Measurements from ENCODE around the gene HDAC3. TPM values are rescaled to one million over a fixed set of nuclear protein-coding genes. Genes with fewer than 3 reads are reported as not detected.

HDAC3 gene
- total RNA-seq, 1 donor from 2014 or later: 55.2 TPM

DNA sequence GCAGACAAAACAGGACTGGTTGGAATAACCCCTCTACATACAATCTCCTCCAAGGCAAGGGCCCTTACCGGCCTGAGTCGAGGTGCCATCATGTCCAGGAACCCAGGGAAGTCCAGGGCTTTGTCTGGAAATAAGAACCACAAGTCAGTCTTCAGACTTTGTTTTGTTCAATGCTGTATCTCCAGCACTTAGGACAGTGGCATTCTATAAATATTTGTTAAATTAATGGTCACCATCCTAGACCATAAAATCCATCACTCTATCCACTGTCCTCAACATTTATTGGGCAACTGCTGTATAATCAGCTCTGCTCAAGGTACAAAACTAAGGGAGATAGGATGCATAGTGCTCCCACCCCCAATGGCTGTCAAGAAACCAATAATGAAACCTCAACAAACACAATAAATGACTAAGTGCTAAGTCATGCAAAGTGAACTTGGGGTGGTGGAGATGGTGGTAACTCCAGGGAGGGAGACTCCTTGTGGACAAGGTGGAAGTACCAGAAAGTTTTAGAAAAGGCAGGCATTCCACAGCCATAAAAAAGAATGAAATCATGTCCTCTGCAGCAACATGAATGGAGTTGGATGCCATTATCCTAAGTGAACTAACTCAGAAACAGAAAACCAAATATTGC, 5.1 kb upstream of the HDAC3 start:
- DNase-seq (ENCODE audit: low read depth): peak; percentile 73
- TF ChIP-seq, protein P1, sequence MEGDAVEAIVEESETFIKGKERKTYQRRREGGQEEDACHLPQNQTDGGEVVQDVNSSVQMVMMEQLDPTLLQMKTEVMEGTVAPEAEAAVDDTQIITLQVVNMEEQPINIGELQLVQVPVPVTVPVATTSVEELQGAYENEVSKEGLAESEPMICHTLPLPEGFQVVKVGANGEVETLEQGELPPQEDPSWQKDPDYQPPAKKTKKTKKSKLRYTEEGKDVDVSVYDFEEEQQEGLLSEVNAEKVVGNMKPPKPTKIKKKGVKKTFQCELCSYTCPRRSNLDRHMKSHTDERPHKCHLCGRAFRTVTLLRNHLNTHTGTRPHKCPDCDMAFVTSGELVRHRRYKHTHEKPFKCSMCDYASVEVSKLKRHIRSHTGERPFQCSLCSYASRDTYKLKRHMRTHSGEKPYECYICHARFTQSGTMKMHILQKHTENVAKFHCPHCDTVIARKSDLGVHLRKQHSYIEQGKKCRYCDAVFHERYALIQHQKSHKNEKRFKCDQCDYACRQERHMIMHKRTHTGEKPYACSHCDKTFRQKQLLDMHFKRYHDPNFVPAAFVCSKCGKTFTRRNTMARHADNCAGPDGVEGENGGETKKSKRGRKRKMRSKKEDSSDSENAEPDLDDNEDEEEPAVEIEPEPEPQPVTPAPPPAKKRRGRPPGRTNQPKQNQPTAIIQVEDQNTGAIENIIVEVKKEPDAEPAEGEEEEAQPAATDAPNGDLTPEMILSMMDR (conservative IDR thresholded peaks at IDR 0.05; ENCODE audit: low read depth, low read length): peak; percentile 61
- H3K4me3 ChIP-seq (ENCODE audit: low read depth, low read length): no peak overlapping the region

DNA sequence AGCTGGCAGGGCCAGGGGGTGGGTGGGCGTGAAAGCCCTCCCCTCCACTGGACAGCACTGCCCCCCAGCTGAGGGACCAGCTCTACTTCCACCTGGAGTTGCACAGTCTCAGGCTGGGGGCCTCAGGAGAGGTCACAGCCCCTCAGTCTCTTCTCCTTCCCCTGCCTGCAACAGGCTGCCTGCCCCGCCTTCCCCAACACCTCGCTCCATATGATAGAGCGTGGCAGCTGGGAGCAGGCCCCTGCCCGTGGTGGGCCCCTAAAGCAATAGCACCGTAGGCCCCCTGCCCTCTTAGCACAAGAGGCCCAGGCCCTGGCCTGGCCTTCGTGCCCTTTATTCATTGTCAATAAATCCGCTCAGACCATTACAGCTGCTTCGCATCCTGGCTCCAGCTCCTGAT, 4.0 kb upstream of the HDAC3 start:
- H3K4me3 ChIP-seq (ENCODE audit: low read depth, low read length): no peak overlapping the region
- TF ChIP-seq, protein P1 (conservative IDR thresholded peaks at IDR 0.05; ENCODE audit: low read depth, low read length): no peak
- no peak for DNase-seq (ENCODE audit: low read depth)

DNA sequence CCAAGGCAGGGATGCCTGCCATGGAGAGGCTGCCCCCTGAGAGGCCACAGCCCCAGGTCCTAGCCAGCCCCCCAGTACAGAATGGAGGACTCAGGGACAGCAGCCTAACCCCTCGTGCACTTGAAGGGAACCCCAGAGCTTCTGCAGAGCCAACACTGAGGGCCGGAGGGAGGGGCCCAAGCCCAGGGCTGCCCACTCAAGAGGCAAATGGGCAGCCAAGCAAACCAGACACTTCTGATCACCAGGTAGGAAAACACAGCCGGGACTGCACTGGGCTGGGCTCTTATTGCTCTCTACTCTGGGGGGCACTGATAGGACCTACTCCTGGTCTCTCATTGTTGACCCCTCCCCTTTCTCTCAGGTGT, 3.4 kb upstream of the HDAC3 start:
- TF ChIP-seq, protein P1 (conservative IDR thresholded peaks at IDR 0.05; ENCODE audit: low read depth, low read length): no peak
- H3K4me3 ChIP-seq (ENCODE audit: low read depth, low read length): no peak overlapping the region
- DNase-seq (ENCODE audit: low read depth): no peak

DNA sequence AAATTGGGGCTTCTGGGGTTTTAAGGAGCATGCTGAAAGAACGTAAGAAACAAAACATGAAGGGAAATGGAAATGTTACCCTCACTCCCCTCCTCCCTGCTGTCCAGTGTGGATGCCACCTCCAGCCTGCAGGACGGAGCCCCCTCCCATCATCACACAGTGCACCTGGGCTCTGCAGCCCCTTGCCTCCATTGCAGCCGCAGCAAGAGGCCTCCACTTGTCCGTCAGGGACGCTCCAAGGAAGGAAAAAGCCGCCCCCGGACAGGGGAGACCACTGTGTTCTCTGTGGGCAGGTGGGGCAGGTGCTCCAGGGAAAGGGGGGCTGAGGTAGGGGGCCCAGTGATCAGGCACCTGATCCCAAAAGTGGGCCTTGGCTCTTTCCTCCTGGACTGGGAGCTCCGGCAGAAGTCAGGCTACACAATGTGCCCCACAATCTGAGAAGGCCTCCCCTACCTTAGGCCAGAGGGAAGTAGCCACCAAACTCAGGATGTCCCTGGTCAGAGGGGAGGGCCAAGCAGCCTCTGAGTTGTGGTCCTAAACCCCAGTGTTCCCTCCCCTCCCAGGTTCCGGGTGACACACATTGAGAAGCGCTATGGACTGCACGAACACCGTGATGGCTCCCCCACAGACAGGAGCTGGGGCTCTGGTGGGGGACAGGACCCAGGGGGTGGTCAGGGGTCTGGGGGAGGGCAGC, 2.9 kb upstream of the HDAC3 start:
- H3K4me3 ChIP-seq (ENCODE audit: low read depth, low read length): no peak overlapping the region
- no peak for DNase-seq (ENCODE audit: low read depth)
- TF ChIP-seq, protein P1 (conservative IDR thresholded peaks at IDR 0.05; ENCODE audit: low read depth, low read length): no peak

DNA sequence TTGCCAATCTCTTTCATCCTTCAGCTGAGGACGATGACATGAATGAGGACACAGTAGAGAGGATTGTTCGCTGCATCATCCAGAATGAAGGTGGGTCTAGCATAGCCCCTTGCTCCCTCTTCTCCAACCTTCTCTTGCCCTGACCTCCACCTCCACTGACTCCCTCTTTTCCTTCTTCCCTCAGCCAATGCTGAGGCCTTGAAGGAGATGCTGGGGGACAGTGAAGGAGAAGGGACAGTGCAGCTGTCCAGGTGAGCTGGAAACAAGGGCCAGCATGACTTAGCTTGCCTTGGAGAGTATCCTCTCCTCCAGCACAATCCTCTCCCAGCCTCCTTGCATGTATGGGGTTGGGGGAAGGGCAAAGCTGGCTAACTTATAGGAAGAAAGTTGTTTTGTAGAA, 2.1 kb upstream of the HDAC3 start:
- no peak for DNase-seq (ENCODE audit: low read depth)
- no peak overlapping the region for H3K4me3 ChIP-seq (ENCODE audit: low read depth, low read length)
- TF ChIP-seq, protein P1 (conservative IDR thresholded peaks at IDR 0.05; ENCODE audit: low read depth, low read length): no peak

DNA sequence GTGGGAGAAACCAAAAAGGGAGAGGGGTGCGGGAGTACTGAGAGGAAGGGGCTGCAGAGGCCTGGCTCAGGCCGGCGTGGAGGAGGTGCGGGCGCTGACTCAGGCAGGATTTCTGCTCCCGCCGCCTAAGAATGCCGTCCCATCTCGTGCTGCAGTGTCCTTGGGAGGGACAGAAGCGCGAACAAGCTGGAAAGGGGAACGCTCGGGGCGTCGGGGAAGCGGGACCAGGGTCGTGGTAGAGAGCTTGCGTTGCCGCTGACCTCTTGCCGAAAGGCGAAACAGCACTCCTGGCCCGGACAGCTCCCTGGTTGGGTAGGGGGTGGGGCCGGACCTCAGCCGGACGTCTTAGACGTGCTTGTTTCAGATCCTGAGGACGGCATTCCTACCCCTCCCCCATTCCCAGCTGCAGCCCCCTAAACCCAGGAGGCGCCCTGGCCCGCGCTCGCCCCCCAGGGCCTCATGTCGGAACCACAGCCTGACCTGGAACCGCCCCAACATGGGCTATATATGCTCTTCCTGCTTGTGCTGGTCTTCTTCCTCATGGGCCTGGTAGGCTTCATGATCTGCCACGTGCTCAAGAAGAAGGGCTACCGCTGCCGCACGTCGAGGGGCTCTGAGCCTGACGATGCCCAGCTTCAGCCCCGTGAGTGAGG, 1.2 kb upstream of the HDAC3 start:
- H3K4me3 ChIP-seq (ENCODE audit: low read depth, low read length): peak overlapping the region; percentile 67
- DNase-seq (ENCODE audit: low read depth): no peak
- TF ChIP-seq, protein P1 (conservative IDR thresholded peaks at IDR 0.05; ENCODE audit: low read depth, low read length): peak; percentile 30
